ENCODE results near the gene TRAF3.
"Not testable (repeated sequence)": the region's sequence is repeated elsewhere in the genome, so short reads cannot be mapped to it uniquely, and the experiment has no call there.

Gene TRAF3

GRCh38 chr14:102805941-102806340, 28.7 kb downstream of the TRAF3 start:
- no peak for DNase-seq (ENCODE audit: low read depth in 4 of 4, low spot score in 1 of 4)

- no peak for DNase-seq (ENCODE audit: low read depth in 4 of 4, low spot score in 1 of 4)
Observed at GRCh38 chr14:102806447-102806846, 29.2 kb downstream of the TRAF3 start.

GRCh38 chr14:102807013-102807406, 29.8 kb downstream of the TRAF3 start:
- no peak for DNase-seq (ENCODE audit: low read depth in 4 of 4, low spot score in 1 of 4)

GRCh38 chr14:102809870-102810269, 32.6 kb downstream of the TRAF3 start:
- DNase-seq (ENCODE audit: low read depth in 4 of 4, low spot score in 1 of 4) = no peak

- no peak for DNase-seq (ENCODE audit: low read depth in 4 of 4, low spot score in 1 of 4)
Observed at GRCh38 chr14:102810523-102810922, 33.3 kb downstream of the TRAF3 start.

GRCh38 chr14:102811254-102811963, 34.2 kb downstream of the TRAF3 start:
- no peak for DNase-seq (ENCODE audit: low read depth in 4 of 4, low spot score in 1 of 4)

GRCh38 chr14:102811971-102812370, 34.7 kb downstream of the TRAF3 start:
- DNase-seq (ENCODE audit: low read depth in 4 of 4, low spot score in 1 of 4) = no peak

GRCh38 chr14:102813691-102814090, 36.4 kb downstream of the TRAF3 start:
- no peak for DNase-seq (ENCODE audit: low read depth in 4 of 4, low spot score in 1 of 4)

- no peak for DNase-seq (ENCODE audit: low read depth in 4 of 4, low spot score in 1 of 4)
Observed at GRCh38 chr14:102817318-102817717, 40.1 kb downstream of the TRAF3 start.

GRCh38 chr14:102817942-102818940, 41.0 kb downstream of the TRAF3 start:
- DNase-seq (ENCODE audit: low read depth in 4 of 4, low spot score in 1 of 4) = no peak

GRCh38 chr14:102819176-102819628, 42.0 kb downstream of the TRAF3 start:
- peak; percentile 38 to 77 (median 56) for DNase-seq (ENCODE audit: low read depth in 4 of 4, low spot score in 1 of 4)

- no peak for DNase-seq (ENCODE audit: low read depth in 4 of 4, low spot score in 1 of 4)
Observed at GRCh38 chr14:102819747-102820330, 42.6 kb downstream of the TRAF3 start.

GRCh38 chr14:102821252-102821651, 44.0 kb downstream of the TRAF3 start:
- DNase-seq (ENCODE audit: low read depth in 4 of 4, low spot score in 1 of 4) = no peak

- DNase-seq (ENCODE audit: low read depth in 4 of 4, low spot score in 1 of 4) = peak in 2 of 4 experiments; percentile 37 to 54
Observed at GRCh38 chr14:102822311-102822863, 45.1 kb downstream of the TRAF3 start.

- DNase-seq (ENCODE audit: low read depth in 4 of 4, low spot score in 1 of 4) = not testable (repeated sequence)
Observed at GRCh38 chr14:102822887-102823286, 45.6 kb downstream of the TRAF3 start.

GRCh38 chr14:102823546-102823945, 46.3 kb downstream of the TRAF3 start:
- no peak for DNase-seq (ENCODE audit: low read depth in 4 of 4, low spot score in 1 of 4)

GRCh38 chr14:102824832-102825231, 47.6 kb downstream of the TRAF3 start:
- no peak for DNase-seq (ENCODE audit: low read depth in 4 of 4, low spot score in 1 of 4)

- DNase-seq (ENCODE audit: low read depth in 4 of 4, low spot score in 1 of 4) = no peak
Observed at GRCh38 chr14:102825307-102826095, 48.3 kb downstream of the TRAF3 start.

- no peak for DNase-seq (ENCODE audit: low read depth in 4 of 4, low spot score in 1 of 4)
Observed at GRCh38 chr14:102826161-102826560, 48.9 kb downstream of the TRAF3 start.
